ENCODE data around the gene CCDC83.
"Not testable (repeated sequence)": the region's sequence is repeated elsewhere in the genome, so short reads cannot be mapped to it uniquely, and the experiment has no call there.

CCDC83 gene

DNA sequence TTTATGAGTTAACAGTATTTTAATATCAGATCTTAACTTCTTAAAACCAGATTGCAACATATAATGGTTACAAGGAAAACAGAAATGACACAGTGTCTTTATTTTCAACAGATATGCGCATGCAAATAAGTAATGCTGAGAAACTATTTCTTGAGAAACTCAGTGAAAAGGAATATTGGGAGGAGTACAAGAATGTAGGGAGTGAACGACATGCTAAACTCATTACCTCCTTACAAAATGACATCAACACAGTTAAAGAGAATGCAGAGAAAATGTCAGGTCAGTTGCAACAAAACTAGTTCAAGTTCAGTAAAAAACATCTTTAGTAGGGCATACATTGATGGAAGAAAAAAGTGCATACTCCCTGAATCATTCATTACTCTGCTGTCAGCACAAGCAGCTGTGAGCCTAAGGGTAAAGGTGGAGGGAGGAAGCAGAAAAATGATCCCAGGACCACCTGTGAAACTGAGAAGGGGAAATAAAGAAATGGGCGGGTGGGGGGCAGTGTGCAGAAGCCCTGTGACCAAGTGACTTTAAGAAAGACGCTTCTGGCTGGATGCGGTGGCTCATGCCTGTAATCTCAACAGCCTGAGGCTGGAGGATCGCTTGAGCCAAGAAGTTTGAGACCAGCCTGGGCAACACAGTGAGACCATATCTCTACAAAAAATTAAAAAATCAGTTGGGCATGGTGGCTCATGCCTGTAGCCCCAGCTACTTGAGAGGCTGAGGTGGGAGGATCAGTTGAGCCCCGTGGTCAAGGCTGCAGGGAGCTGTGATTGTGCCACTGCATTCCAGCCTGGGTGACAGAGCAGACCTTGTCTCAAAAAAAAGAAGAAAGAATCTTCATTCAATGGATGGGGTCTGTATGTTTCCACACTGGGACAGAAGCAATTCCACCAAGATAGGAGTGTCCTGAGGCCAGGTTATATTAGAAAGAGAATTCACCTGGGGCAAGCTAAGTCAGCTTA is 31.2 kb downstream of the CCDC83 start:
- in situ Hi-C loops (cut with MboI; ENCODE audit: low sequenced_read_pairs), result no loop called here

DNA sequence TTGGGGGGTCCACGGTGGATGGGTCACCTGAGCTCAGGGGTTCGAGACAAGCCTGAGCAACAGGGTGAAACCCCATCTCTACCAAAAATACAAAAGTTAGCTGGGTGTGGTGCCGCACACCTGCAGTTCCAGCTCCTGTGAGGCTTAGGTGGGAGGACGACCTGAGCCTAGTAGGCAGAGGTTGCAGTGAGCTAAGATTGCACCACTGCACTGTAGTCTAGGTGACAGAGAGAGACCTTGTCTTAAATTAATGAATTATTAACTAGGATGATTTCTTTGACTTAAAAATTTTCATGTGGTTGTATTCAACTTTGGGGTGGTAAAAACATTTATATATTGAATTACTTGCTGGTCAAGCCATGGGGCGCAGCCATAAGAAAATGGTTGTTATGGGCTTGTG is 33.9 kb downstream of the CCDC83 start:
- in situ Hi-C loops (cut with MboI; ENCODE audit: low sequenced_read_pairs), result no loop called here

DNA sequence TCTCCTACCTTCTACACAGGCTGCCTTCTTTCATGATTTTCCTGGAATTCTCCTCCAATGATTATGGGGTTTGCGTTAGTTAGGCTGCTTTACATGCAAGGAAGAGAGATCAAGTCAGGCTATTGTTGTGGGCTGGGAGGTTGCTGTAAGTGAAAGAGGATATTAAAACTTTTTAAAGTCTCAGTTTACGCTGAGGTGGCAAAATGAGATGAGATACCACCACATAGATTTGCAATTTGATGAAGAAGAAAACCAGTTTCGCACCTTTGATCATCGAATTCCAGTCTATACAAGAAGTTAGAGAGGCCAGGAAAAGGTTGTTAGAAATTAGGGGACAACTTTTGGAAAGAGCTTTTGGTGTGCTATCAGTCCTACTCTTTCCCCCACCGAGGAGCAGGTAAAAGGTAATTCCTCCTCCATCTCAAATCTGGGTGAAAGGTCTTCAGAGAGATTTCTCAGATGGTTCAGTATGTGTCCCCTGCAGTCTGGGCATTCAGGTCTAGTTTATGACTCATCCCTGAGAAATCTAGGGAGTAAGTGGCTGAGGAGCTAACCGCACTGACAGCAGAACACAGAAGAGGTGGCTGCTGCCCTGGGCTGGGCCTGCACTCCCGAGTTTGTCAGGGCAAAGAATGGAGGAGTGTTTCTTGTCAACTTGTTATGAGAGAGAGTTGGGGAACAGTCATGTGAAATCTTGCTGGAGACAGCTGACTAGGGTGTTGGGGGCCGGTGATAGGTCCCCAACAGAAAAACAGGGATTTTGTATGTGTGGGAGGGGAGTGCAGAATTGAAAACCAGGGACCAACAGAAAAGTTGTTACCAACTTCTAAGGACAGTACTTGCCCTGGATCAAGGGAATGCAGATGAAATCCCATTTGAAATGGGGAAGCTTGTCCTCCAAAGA is 34.7 kb downstream of the CCDC83 start:
- in situ Hi-C loops (cut with MboI; ENCODE audit: low sequenced_read_pairs), result no loop called here

DNA sequence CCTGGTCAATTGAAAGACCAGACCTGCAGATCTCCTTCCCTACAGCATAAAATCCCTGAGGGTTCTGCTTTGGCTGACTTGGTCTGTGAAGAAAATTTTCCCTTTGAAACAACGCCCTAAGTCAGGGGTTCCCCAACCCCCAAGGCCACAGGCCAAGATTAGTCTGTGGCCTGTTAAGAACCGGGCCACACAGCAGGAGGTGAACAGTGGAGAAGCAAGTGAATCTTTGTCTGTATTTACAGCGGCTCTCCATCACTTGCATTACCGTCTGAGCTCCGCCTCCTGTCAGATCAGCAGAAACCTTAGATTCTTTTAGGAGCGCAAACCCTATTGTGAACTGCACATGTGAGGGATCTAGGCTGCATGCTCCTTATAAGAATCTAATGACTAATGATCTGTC is 38.2 kb downstream of the CCDC83 start:
- in situ Hi-C loops (cut with MboI; ENCODE audit: low sequenced_read_pairs), result no loop called here

DNA sequence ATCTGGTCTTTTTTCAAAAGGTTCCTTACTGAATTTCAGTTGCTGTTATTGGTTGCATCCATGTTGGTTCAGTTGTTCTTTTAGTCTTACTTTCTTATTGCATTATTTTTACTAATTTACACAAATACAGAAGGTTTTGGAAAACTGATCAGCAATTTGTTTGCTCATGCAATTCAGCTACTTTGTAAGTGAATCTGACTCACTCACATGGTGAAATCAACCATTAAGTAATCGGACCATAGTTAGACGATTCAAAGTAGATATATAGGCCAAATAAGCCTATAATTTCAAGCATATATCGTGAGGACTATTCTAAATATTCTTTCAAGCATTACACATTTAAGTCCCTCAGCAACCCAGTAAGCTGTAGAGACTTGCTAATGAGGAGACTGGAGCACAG is 41.7 kb downstream of the CCDC83 start:
- in situ Hi-C loops (cut with MboI; ENCODE audit: low sequenced_read_pairs), result no loop called here

DNA sequence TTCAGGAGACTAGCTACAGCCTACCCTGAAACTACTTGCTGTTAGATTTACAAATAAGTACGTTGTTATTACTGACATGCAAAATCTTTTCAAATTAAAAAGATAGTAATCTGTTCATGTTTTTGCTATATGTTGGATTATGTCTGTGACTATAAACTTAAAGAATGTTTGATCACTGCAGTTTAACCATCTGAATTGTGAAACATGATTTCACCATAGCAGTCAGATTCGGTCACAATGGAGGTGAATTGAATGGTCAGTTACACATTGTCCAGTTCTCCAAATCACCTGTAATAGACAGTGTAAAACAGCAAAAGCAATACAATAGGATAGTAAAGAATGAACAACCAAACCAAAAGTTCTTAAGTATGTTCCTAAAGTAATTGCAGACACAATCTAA is 43.3 kb downstream of the CCDC83 start:
- in situ Hi-C loops (cut with MboI; ENCODE audit: low sequenced_read_pairs), result no loop called here

DNA sequence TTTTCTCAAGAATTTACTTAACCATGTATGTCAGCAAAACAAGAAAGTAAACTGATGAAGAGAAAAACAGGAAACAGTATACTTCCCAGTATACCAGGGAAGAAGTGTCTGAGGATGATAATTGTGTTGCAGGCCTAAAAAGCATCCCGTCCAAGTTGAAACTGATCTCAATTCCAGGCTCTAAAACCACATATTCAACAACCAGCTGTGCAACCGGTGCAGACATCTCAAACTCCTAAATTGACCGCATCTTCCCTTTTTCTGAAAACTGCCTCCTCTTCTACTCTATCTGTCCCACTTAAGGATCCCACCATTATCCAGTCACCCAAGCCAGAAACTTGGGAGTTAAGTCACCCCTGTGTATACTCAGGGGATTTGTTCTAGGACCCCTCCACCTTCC is 47.2 kb downstream of the CCDC83 start:
- in situ Hi-C loops (cut with MboI; ENCODE audit: low sequenced_read_pairs), result no loop called here

DNA sequence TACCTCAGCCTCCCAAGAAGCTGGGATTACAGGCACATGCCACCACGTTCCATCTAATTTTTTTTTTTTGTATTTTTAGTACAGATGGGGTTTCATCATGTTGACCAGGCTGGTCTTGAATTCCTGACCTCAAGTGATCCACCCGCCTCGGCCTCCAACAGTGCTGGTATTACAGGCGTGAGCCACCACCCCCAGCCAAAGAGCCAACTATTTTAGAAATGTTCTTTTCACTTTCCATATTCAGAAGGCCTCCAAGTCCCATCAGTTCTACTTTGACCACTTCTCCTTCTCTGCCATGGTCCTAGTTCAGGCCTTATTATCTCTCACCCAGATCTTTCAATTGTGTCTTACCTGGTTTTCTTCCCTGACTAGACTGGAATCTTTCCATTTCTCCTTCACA is 48.2 kb downstream of the CCDC83 start:
- in situ Hi-C loops (cut with MboI; ENCODE audit: low sequenced_read_pairs), result no loop called here

DNA sequence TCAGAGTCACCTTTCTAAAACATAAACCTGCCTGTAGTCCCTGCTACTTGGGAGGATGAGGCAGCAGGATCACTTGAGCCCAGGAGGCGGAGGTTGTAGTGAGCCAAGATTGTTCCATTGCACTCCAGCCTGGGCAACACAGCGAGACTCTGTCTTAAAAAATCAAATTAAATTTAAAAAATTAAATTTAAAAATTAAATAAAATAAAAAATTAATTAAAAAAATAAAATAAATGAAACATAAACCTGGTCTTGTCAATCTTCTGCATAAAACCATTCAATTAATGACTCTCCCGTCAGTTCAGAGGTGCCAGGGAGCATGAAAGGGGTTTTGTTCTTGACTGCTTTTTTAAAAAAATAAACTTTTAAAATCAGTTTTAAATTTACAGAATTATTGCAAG is 48.6 kb downstream of the CCDC83 start:
- in situ Hi-C loops (cut with MboI; ENCODE audit: low sequenced_read_pairs), result no loop called here

DNA sequence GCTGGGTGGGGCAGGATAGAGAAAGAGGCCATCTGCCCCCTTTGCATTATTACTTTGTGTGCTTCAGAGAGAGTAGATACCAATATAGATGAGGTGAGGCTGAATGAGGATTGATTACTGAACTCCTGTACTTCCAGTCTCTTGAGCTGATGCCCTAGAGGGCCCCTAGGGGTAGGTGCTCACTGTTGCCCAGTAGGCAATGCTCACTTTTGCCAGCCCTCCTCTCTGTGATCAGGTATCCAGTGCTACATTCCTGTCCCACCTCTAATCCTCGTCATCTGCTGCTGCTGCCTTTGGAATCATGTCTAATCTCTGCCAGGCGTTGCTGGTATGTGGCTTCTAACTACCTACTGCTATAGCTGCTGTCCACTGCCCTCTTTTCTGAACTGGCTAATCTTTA is 57.2 kb downstream of the CCDC83 start:
- in situ Hi-C loops (cut with MboI; ENCODE audit: low sequenced_read_pairs), result no loop called here

DNA sequence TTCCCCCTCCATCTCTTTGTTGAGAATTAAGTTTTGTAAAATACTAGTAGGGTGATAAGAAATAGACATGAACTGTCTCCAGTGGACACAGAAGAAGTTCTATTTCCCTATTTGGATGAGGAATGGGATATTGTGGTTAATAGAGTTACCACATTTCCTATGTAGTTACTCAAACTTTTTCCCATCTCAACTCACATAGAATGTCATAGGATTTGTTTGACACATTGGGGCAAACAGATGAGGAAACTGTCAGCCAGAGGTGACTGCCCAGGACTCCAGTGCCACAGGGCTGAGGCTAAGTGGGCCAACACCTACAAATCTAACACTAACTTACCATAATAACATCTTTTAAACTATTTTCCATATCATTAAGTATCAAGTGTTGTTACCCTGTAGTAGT is 58.3 kb downstream of the CCDC83 start:
- in situ Hi-C loops (cut with MboI; ENCODE audit: low sequenced_read_pairs), result no loop called here

DNA sequence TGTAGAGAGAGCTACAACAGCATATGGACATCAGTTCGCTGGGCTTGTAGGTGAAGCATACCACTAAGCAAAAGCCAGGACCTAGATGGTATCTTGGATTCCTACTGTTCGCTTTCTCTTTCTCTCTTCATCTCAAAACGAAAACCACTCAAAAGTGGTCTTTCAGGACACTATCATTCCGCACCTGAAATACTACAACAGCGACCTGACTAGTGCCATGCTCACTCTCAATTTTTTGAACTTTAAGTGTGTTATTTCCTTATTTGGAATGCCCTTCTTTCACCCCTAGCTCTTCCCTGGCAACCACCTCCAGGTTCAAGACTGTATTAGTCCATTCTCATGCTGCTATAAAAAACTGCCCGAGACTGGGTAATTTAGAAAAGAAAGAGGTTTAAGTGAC is 59.2 kb downstream of the CCDC83 start:
- in situ Hi-C loops (cut with MboI; ENCODE audit: low sequenced_read_pairs), result no loop called here

DNA sequence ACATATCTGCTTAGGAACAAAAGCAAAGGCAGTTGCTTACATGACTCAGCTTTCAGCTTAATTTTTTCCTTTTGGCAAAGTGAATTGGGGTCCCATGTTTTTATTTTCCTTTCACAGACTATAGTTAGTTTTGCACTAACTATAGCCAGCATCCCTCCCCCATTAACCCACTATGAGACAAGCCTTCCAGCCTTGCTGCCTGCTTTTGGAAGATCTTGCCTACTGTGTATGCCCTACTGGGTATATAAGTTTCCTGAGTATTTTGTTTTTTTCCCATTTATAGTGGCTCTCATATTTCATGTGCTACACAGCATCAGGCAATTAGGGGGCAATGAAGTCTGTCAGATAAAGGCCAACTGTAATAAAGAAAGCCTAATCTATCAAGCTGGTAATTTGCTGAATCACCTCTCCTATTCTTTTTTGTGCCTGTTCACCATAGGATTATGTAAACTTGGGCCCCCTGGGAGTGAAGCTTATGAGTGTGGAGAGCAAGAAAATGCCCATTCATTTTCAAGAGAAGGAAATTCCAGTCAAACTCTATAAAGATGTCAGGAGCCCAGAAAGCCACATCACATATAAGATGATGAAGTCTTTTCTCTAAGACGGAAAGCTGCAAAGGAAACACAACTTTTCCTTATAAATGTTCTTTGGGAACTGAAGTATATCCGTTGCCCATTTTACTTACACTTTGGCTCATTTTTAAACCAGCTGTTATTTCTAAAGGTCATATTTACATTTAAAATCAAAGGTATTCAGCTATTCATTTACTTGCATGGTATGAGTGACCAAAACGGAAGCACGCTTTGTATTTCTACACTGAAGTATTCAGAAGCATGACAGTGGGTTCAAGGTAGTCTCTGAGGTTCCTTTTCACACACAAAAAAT is 64.0 kb downstream of the CCDC83 start:
- in situ Hi-C loops (cut with MboI; ENCODE audit: low sequenced_read_pairs), result no loop called here

DNA sequence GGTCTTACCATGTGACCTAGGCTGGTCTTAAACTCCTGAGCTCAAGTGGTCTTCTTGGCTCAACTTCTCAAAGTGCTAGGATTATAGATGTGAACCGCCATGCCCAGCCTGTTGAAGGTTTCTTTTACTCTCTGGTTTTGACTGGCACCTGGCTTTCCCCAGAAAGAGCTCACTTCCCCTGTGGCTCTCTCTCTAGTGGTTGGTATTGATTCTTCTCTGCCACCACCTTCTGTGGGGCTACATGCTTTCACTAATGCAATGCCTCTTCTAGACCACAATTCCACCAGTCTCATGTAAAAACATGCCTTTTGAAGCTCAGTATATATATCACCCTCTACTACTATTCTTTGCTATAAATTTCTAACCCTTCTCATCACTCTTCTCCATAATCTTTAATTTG is 67.2 kb downstream of the CCDC83 start:
- in situ Hi-C loops (cut with MboI; ENCODE audit: low sequenced_read_pairs), result no loop called here

DNA sequence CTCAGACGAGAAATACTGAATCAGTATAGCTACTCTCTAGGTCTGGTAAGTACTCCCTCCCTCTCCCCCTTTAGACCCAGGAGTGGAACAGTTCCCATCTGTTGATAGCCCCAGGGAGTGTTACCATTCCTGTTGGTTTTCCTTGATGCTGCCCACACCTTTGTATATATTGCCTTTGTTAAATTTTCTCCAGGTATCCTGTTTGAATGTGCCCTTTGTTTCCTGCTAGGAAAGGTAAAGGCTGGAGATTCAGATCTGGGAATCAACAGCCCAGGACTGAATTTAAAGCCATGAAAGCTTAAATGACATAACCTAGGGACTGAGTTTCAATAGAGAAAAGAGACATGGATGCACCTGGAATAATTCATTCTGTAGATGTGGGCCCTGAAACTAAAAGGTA is 68.3 kb downstream of the CCDC83 start:
- in situ Hi-C loops (cut with MboI; ENCODE audit: low sequenced_read_pairs), result no loop called here

DNA sequence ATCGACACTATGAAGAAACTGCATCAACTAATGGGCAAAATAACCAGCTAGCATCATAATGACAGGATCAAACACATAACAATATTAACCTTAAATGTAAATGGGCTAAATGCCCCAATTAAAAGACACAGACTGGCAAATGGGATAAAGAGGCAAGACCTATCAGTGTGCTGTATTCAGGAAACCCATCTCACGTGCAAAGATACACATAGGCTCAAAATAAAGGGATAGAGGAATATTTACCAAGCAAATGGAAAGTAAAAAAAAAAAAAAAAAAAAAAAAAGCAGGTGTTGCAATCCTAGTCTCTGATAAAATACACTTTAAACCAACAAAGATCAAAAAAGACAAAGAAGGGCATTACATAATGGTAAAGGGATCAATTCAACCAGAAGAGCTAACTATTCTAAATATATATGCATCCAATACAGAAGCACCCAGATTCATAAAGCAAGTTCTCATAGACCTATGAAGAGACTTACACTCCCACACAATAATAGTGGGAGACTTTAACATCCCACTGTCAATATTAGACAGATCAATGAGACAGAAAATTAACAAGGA is 71.6 kb downstream of the CCDC83 start:
- in situ Hi-C loops (cut with MboI; ENCODE audit: low sequenced_read_pairs), result not testable (repeated sequence)

DNA sequence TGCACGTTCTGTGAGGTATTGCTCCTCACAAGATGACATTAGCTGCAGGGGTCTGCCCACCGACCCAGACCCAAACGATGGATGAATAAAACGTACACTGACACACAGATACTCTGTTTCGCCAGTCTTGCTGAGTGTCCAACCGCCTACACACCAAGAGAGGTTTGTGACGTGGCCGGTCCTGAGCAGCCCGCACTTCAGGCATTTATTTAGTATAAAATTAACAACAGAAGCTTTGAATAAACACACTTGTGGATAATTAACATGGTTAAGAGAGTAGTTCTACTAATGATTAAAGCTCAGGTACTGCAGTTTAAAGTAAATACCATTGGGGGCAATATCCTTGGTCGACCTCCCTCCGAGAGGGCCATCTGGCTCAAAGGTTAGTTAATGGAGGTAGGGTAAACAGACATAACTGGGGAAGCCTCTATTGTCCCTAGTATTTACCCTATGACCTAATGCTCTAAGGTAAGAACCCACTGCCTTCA is 75.7 kb downstream of the CCDC83 start:
- in situ Hi-C loops (cut with MboI; ENCODE audit: low sequenced_read_pairs), result no loop called here

DNA sequence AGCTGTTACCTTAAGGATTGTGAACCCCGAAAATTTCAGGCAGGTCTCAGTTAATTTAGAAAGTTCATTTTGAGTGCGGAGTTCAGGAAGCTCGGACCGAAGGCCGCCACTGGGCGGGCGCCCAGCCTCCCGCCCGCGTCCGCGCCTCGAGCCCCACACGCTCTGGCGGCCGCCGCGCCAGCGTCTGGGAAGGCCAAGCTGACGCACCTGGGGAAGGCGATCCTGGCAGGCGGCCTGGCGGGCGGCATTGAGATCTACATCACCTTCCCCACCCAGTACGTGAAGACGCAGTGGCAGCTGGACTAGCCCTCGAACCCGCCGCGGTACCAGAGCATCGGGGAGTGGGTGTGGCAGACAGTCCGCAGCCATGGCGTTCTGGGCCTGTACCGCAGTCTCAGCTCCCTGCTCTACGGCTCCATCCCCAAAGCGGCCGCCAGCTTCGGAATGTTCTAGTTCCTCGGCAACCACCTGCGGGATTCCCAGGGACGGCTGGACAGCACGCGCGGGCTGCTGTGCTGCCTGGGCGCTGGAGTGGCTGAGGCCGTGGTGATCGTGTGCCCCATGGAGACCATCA is 79.5 kb downstream of the CCDC83 start:
- in situ Hi-C loops (cut with MboI; ENCODE audit: low sequenced_read_pairs), result no loop called here

DNA sequence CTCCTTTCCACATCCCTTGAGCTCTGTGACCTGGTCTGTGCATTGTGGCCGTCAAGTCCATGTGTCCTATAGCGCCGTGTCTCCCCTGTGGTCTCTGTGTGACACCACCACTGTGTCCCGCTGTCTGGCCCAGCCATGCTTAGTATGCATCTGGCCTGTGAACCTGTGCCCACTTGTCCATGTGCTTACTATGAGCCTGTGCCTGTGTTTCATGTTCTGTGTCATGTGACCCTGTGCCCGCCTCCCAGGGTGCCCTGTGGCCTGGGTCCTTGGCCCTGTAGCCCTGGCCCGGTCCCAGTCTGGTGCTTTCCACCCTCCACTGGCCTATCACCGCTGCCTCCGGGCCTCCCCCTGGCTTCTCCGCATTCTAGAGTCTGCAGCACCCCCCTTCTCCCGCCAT is 80.6 kb downstream of the CCDC83 start:
- in situ Hi-C loops (cut with MboI; ENCODE audit: low sequenced_read_pairs), result no loop called here

DNA sequence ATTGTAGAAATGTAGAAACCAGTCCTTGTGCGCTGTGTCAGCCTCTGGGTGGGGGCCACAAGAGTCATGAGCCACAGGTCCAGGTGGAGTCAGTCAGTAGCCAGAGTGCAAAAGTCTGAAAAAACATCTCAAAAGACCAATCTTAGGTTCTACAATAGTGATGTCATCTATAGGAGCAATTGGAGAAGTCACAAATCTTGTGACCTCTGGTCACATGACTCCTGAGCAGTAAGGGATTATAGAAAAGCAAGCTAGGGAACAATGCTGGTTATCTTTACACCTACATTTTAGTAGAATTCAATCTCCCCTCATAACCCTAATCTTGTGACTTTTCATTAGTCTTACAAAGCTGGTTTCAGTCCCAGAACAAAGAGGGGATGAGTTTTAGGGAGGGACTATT is 82.7 kb downstream of the CCDC83 start:
- in situ Hi-C loops (cut with MboI; ENCODE audit: low sequenced_read_pairs), result no loop called here

Data from hTERT RPE-1 (cell line).